ENCODE data around the gene PSMB1.
"Not testable (repeated sequence)": the region's sequence is repeated elsewhere in the genome, so short reads cannot be mapped to it uniquely, and the experiment has no call there.

PSMB1 gene

DNA sequence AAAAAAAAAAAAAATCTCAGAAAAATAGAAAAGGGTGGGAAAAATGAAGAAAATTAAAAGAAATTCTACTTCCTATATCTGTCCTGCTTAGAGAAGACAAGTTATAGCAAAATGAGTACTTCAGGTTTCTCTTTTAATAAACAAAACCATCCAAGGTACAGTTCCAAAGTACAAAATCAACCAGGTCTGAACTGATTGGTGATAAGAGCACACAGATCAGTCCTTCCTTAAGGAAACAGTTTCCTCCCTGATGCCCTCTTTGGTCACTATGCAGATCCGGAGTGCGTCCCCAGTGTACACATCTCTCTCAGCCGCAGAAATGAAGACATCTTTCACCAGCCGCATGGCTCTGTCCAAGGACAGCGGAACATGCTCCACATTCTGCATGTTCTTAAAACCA, 18.1 kb downstream of the PSMB1 start:
- no peak for DNase-seq (ENCODE audit: low spot score)

DNA sequence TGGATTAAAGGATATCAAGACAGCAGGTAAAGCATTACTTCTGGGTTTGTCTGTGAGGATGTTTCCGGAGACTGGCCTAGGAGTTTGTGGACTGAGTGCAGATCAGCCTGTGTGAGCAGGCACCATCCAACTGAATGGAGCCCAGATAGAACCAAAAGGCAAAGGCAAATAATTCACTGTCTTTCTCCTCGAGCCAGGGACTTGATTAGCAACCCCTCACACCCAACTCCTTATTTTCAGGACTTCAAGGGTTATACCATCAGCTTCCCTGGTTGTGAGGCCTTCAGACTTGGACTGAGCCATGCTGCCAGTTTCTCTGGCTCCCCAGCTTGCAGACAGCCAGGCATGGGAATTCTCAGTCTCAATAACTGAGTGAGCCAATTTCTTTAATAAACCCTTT, 19.3 kb downstream of the PSMB1 start:
- no peak for DNase-seq (ENCODE audit: low spot score)

DNA sequence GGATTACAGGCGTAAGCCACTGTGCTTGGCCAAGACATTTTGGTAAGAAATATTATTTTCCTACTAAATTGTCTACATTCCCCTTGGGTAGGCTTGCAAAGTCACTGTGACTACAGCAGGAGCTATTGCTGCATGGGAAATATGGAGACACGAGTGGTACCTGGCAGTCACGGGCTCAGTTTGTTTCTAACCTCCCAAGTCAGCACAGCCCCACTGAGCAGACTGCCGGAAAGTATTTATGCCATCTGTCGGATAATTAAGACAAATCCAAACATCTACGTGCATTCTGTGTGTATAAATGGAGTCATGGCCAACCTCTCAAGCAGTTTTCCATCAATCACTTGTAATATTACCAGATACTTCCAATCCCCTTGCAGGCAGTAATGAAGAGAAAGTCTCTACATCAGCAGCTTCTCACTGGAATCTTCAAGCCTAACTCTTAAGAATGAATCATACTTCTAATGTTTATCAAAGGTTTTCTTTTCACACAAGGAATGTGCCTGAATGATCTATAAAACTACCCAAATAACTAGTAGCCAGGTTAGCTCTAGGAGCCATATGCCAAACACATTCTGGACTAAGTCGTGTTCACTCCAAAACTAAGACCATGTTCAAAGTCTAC, 20.1 kb downstream of the PSMB1 start:
- no peak for DNase-seq (ENCODE audit: low spot score)

DNA sequence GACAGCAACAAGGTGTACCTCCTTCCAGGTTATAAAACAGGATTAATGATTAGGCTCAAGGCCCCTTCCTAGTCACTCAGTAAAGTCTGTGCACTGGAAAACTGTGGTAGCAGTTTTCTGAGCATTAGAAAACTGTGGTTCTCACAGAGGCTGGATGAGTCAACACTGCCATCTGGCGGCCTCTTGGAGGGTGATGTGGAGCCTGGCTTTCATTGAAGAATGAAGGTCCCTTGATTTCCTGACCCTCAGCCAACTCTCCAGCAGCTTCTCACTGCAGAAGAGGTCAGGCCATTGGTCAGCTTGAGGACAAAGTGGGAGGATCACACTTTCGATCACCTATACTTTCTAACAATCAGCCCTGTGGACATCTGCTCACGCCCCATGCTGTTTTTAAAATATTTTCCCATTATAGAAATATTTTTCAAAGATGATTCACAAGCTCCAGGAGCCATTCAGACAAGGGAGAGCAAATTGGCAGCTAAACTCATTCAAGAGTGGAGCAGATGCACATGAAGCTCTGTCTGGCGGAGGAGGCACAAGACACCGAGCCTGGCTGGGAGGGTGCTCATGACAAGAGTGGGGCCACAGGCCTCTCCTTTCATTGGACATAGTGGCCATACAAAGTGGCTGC, 23.2 kb downstream of the PSMB1 start:
- DNase-seq (ENCODE audit: low spot score): peak; percentile 81

DNA sequence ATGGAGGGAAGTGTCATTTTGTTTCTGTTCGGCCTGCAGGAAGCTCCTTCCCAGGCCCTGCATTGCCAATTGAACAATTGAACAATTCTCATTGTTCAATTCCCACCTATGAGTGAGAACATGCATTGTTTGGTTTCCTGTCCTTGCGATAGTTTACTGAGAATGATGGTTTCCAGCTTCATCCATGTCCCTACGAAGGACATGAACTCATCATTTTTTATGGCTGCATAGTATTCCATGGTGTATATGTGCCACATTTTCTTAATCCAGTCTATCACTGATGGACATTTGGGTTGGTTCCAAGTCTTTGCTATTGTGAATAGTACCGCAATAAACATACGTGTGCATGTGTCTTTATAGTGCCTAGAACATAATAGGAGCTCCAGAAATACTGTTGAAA, 25.1 kb downstream of the PSMB1 start:
- DNase-seq (ENCODE audit: low spot score): not testable (repeated sequence)

DNA sequence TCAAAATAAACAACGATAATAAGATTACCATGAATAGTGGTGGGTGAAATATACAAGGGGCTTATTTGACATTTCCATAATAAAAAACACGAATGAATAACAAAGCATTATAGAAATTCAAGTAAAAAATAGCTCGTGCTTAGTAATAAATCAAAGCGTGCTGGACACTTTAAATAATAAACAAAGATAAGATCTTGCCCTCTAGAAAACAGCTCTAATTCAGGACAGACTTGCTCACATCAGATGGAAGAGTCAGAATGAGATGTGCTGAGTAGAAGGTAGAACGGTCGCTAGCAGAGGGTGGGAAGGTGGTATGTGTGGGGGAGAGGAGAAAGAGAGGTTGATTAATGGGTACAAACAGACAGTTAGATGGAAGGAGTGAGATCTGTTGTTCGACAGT, 27.3 kb downstream of the PSMB1 start:
- no peak for DNase-seq (ENCODE audit: low spot score)

DNA sequence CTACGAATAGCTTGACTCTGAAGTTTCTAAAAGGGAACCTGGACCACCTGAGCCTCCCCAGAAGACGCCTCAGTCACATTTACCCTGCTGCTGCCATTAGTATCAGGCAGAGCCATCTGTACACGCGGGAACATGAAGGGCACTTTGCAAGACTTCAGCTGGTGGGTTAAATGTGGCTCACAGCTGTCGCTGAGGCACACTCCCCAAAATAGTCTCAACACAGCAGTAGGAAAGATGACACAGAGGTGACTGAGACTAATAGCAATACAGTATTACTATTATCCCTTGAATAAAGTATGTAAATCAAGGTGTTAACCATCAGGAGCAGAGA, 29.0 kb downstream of the PSMB1 start:
- DNase-seq (ENCODE audit: low spot score): no peak

DNA sequence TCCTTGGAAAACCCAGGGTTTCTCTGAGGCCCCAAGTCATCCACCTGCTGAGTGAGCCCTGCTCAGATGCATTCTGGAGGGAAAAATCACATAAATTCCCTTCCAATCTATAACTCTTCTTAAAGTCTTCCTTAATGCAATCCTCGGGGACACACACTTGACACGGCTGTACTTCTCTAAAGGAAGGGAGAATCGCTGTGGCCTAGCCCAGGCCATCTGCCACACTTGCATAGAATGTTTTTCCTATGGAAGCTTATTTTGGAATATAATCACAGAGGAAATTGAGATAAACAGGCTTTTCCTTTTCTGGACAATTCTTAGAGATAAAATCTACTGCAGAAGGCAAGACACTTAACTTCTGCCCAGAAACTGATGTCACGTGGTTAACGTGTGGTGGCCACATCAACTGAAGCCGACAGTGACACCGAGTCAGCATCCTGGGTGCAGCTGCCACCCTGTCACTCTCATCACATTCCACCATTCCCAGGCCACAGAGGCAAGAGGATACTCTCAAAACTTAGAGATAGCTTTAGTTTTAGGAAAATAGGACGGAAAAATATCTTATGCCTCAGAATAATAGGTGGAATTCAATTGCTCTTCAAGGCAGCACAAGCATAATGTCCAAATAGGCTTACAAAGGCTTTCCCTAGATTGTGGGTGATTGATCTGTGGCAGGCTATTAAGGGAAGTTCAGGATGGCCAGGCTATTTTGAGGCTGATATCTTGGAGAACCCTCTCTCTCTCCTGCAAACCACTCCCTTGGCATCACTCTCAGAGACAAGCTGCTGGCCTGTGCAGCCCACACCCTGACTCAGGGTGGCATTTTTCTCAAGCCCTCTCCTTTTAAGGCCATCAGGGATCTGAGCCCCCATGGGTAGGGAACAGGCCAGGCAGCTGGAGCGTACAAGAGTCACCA, 29.6 kb downstream of the PSMB1 start:
- DNase-seq (ENCODE audit: low spot score): no peak

DNA sequence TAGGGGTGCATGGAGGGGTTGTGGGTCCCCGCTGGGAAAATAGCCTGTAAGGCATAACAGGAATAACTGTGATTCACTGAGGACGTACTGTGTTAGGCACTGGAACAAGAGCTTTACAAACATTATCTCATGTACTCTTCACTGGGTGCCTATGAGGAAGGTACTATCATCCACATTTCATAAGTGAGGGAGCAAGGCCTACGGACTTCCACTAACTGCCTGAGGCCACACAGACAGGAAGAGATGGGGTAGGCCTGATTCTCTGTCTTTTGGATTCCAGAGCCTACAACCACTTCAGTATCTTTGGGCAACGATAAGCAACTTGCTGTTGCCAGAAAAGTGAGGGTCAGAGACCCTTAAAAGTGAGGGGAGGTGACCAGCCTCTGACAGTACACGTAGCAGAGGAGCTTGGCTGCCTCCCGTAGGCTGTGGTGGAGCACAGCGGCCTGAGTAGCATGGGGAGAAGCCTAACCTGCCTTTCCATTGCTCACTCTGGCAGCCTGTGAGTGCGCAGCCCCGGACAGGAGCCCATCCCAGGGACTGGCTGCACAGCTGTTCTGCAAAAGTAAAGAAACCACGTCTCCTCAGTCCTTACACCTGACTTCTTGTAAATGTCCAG, 30.4 kb downstream of the PSMB1 start:
- DNase-seq (ENCODE audit: low spot score): no peak

DNA sequence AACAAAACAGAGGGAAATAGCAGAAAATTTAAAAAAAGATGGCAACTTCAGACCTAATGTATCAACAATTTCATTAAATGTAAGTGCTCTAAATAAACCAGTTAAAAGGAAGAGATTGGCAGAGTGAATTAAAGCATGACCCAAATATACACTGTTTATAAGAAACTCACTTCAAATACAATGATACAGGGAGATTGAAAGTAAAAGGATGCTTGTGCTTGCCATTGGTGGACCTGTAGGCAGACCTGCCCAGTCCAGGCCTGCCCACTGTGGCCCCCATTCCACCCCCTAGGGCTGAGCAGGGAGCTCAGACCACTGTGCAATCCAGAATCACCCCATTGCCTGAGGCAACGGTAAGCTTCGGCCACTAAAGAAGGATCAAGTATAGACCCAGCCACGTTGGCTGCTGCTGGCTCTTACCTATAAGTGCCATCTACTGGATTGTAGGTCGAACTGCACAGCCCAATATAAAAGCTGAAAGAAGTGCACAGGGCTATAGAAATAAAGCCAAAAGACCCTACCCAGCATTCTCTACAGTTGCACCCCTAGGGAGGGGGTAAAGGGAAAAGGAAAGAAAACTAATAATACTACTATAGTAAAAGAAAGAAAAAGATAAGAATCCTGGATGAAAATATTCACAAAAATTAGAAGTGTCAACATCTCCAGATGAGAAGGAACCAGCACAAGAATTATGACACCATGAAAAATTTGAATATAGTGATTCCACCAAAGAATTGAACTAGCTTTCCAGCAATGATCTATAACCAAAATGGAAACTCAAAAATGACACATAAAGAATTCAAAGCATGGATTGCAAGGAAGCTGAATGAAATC, 36.1 kb downstream of the PSMB1 start:
- no peak for DNase-seq (ENCODE audit: low spot score)

DNA sequence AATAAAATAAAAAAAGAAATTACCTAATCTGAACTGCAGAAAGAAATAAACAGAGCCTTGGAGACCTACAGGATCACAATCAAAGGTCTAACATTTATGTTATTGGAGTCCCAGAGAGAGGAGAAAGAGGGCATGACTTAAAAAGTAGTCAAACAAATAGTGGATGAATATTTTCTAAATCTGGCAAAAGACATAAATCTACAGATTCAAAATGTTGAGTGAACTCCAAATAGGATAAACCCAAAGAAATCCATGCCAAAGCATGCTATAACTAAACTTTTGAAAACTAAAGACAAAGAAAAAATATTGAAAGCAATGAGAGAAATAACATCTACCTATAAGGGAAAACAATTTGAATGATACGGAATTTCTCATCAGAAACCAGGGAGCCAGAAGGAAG, 38.2 kb downstream of the PSMB1 start:
- no peak for DNase-seq (ENCODE audit: low spot score)

DNA sequence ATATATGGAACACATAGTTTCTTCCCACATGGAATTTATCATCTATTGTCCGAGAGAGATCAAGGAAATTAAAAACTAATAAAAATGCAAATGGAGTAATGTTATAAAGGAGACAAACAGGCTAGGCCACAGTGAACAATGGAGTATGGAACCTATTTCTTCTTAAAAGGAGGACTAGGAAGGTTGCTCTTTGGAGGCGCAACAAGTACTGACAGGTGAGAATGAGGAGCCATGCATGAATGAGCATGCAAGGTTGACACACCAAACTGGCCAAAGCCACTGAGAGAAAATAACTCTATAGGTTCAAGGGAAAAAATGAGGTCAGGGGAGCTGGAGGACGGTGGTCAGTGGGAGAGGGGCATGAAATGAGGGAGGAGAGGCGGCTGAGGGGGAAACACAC, 40.9 kb downstream of the PSMB1 start:
- DNase-seq (ENCODE audit: low spot score): no peak

DNA sequence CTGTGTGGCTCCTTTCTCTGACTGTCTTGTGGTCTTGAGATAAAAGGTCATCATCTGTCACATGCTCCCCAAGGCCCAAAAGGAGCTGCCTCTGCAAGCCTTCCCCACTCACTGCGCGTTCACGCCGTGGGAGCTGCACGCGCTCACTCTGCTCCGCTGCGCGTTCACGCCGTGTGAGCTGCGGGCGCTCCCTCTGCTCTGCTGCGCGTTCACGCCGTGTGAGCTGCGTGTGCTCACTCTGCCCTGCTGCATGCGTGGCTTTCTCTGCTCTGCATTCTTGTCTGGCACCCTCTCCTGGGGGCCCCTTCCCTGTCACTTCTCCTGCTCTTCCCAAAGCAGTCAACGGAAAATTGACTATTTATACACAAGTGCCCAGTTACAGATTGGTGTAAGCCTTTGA, 42.5 kb downstream of the PSMB1 start:
- no peak for DNase-seq (ENCODE audit: low spot score)

DNA sequence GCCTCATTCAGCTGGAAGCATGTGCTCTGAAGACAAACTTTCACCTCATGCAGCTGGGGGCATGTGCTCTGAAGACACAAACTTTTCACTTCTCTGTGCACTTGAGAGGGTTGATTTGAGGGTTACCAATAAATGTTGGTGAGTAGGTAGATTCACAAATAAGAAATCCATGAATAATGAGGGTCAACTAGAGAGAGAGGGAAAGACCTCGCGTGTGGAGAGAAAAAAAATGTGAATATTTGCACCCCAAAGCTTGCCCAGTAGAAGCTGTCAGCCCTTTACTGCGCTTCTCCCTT, 43.4 kb downstream of the PSMB1 start:
- DNase-seq (ENCODE audit: low spot score): no peak

DNA sequence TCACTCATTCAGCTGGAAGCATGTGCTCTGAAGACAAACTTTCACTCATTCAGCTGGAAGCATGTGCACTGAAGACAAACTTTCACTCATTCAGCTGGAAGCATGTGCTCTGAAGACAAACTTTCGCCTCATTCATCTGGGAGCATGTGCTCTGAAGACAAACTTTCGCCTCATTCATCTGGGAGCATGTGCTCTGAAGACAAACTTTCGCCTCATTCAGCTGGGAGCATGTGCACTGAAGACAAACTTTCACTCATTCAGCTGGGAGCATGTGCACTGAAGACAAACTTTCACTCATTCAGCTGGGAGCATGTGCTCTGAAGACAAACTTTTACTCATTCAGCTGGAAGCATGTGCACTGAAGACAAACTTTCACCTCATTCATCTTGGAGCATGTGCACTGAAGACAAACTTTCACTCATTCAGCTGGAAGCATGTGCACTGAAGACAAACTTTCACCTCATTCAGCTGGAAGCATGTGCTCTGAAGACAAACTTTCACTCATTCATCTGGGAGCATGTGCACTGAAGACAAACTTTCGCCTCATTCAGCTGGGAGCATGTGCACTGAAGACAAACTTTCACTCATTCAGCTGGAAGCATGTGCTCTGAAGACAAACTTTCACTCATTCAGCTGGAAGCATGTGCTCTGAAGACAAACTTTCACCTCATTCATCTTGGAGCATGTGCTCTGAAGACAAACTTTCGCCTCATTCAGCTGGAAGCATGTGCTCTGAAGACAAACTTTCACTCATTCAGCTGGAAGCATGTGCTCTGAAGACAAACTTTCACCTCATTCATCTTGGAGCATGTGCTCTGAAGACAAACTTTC, 44.0 kb downstream of the PSMB1 start:
- not testable (repeated sequence) for DNase-seq (ENCODE audit: low spot score)

DNA sequence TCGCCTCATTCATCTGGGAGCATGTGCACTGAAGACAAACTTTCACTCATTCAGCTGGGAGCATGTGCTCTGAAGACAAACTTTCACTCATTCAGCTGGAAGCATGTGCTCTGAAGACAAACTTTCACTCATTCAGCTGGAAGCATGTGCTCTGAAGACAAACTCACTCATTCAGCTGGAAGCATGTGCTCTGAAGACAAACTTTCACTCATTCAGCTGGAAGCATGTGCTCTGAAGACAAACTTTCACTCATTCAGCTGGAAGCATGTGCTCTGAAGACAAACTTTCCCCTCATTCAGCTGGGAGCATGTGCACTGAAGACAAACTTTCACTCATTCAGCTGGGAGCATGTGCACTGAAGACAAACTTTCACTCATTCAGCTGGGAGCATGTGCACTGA, 44.8 kb downstream of the PSMB1 start:
- not testable (repeated sequence) for DNase-seq (ENCODE audit: low spot score)

DNA sequence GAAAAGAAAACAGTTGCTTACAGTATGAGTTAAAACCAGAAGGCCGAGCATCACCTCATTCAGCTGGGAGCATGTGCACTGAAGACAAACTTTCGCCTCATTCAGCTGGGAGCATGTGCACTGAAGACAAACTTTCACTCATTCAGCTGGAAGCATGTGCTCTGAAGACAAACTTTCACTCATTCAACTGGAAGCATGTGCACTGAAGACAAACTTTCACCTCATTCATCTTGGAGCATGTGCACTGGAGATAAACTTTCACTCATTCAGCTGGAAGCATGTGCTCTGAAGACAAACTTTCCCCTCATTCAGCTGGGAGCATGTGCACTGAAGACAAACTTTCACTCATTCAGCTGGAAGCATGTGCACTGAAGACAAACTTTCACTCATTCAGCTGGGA, 45.4 kb downstream of the PSMB1 start:
- not testable (repeated sequence) for DNase-seq (ENCODE audit: low spot score)

DNA sequence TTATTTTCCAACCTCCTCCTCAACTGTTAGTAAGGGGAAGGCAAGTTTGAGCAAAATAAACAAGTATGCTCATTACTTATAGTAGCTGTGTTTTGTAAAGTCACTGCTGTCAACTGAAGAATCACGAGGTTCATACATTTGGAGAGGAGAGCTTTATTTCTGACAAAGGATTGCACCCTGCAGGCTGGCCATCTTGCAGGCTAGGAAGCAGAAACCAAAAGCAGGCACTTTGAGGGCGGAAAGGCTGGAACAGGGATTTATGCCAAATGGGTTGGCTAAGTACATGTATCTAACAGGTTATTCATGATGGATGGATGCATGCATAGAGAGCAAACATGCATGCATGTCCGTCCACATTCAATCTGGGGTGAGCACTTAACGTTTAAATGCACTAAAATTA, 46.7 kb downstream of the PSMB1 start:
- DNase-seq (ENCODE audit: low spot score): no peak

DNA sequence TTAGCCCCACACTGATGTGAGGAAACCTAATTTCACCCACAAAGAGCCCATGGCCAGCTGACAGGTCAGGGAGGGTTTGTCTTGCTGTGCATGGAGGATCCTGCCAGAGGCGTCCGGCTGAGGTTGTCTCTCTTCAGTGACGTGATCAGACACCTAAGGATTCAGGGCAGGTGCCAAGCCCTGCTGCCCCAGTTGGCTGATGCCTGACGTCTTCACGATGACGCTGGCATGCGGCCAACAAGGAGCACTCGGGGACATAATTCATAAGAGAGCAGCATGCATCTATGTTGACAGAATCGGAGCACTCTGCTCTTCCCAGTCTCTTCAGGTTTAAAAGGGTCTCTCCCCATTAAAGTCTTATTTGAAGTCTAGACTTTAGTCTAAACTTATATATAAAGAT, 47.8 kb downstream of the PSMB1 start:
- no peak for DNase-seq (ENCODE audit: low spot score)

DNA sequence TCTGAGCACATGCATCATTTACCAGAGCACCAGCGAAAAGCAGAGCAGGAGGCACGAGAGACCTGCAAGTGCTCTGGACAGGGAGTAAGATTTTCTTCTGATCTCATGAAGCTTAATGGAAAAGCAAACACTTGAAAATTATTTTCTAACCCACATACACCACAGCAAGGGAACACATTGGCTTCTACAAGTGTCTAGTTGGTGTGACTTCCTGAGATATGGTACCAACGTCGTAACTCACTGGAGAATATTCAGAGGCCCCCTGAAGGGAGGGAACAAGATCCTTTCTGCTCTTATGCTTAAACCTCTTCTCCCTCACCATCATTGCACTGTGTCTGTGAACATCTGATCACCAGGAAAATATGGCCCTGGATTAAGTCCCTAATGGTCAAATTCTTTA, 48.6 kb downstream of the PSMB1 start:
- DNase-seq (ENCODE audit: low spot score): no peak

DNA sequence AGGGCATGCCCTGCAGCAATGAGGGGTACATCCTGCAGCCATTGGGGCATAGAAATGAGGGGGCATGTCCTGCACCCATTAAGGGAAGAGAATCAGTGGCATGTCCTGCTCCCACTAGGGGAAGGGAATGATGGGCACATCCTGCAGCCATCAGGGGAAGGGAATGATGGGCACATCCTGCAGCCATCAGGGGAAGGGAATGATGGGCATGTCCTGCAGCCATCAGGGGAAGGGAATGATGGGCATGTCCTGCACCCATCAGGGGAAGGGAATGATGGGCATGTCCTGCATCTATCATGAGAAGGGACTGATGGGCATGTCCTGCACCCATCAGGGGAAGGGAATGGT, 49.7 kb downstream of the PSMB1 start:
- no peak for DNase-seq (ENCODE audit: low spot score)

Data from left forelimb (tissue), 1 donor.